ENCODE measurements around the gene GBX2. TPM values are rescaled to one million over a fixed set of nuclear protein-coding genes. Genes with fewer than 3 reads are reported as not detected.
A peak's percentile ranks its signal among the peaks of the same experiment; 100 is the strongest.

Gene GBX2
- total RNA-seq, 1 donor from 2014 or later: not detected

GRCh38 chr2:236173729-236174607 is 5.8 kb upstream of the GBX2 start:
- peaks cover 44% of the 10 kb centered on the region for H3K27me3 ChIP-seq
- H3K4me3 ChIP-seq: no peak overlapping the region
- no peak for TF ChIP-seq CTCF (IDR thresholded peaks at IDR 0.05)
- H3K4me1 ChIP-seq: peaks cover 9 to 11% of the 10 kb centered on the region in 2 donors
- H3K27ac ChIP-seq: no peak overlapping the region
- intact Hi-C loops (cut with DNase I): no loop called here
- DNase-seq (ENCODE audit: low spot score in 2 of 2): no peak
- H3K36me3 ChIP-seq: no peaks in the 10 kb centered on the region
- no peaks in the 10 kb centered on the region for H3K9me3 ChIP-seq

DNA sequence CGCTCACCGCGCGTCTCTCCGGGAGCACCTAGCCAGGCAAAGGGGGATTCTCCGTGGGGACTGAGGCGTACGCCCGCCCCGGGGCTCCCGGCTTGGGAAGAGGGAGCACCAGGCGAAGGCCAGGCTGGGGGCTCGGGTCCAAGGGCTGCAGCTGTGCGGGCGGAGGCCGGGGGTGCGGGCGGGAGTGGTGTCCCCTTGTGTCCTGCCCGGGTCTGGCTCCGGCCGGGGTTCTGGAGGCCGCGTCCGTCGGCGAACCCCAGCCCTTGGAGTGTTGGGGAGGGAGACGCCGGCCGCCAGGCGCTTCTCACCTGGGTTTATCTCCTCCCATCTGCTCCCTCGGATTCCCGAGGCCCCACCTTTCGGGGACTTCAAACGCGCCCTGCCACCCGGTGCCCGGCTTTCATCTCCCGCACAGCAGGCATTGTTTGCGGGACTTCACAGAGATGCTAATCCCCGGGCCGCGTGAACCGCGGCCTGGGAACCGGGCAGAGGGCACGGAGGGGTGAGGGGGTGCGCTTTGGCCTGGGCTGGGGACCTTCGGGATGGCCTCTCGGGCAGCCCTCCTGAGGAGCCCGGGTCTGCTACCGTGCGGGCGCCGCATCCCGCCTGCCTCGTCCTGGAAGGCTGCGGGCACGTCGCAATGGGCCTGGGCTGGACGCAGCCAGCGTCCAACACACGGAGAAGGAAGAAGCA is 5.0 kb upstream of the GBX2 start:
- Histone ChIP-seq H3K9me3 (no peaks in the 10 kb centered on the region), H3K36me3 (no peaks in the 10 kb centered on the region), H3K27ac (no peak overlapping the region), H3K27me3 (peaks cover 46% of the 10 kb centered on the region), H3K4me1 (peaks cover 4 to 8% of the 10 kb centered on the region in 2 donors), H3K4me3 (no peak overlapping the region)
- intact Hi-C loops (cut with DNase I): no loop called here
- no peak for DNase-seq (ENCODE audit: low spot score in 2 of 2)
- TF ChIP-seq CTCF (IDR thresholded peaks at IDR 0.05): no peak

DNA sequence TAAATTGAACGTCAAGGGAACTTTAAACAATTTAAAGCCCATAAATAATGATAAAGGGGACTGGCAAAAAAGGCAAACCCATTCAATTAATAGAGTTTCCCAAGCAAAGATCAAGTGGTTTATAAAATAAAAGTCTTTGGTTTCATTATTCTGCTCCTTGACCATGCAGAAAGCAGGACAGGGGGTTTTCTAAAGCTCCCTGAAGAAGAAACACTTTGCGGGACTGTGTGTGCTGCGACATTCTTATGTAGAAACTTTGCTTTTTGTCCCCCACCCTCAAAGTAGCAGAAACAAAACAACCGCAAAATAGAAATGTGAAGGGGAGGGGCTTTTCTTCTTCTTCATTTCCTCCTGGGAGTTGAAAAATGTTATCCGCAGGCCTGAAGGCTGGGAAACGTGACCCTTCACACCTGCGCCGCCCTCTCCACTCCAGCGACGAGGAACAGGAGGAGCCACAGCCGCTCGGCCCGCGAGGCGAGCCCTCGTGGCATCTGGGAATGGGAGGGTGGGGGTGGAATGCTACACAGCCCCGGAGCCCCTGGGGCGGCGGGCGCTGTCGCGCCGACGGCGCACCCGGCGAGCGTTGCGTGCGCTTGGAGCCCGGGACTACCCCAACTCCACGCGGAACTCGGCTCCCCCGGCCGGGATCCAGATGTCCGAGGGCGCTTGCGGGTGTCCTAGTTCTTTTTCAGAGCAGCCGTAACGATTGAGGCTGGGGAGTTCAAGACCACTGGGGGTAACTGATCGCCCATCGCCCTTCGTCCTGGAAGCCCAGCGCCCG is 4.3 kb upstream of the GBX2 start:
- H3K9me3 ChIP-seq: no peaks in the 10 kb centered on the region
- H3K27ac ChIP-seq: no peak overlapping the region
- DNase-seq (ENCODE audit: low spot score in 2 of 2): no peak
- H3K4me1 ChIP-seq: peaks cover 3 to 8% of the 10 kb centered on the region in 2 donors
- H3K27me3 ChIP-seq: peaks cover 44% of the 10 kb centered on the region
- intact Hi-C loops (cut with DNase I): no loop called here
- H3K36me3 ChIP-seq: no peaks in the 10 kb centered on the region
- no peak for TF ChIP-seq CTCF (IDR thresholded peaks at IDR 0.05)
- peak overlapping the region in 1 of 2 donors; percentile 9 for H3K4me3 ChIP-seq

DNA sequence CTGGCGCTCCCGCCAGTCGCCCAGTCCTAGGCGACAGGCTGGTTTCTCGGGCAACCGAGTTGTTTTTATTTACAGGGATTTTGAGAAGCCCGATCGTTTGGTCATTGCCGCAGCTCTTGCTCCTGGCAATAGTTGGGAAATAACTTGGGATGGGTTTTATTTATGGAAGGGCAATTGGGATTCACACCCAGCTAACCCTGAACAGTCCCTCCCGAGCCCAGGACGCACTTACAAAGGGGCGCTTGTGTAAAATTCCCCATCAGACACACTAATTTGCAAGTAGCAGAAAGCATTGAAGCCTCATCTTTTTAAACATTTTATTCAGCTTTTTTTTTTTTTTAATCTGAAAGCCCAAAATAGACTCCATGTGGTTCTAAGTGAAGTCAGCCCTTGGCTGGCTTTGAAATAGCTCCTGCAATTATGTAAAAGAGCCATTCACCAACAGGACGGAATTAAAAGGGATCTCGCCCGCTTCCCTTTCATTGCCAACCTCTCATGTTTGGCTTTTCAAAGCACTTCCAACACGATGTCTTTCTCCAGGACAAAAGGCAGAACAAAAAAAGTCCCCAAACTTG is 3.6 kb upstream of the GBX2 start:
- no peak for TF ChIP-seq CTCF (IDR thresholded peaks at IDR 0.05)
- H3K27ac ChIP-seq: no peak overlapping the region
- H3K27me3 ChIP-seq: peaks cover 49% of the 10 kb centered on the region
- intact Hi-C loops (cut with DNase I): no loop called here
- no peak for DNase-seq (ENCODE audit: low spot score in 2 of 2)
- H3K36me3 ChIP-seq: no peaks in the 10 kb centered on the region
- peak overlapping the region in 1 of 2 donors; percentile 9 for H3K4me3 ChIP-seq
- H3K9me3 ChIP-seq: no peaks in the 10 kb centered on the region
- H3K4me1 ChIP-seq: peaks cover 10 to 14% of the 10 kb centered on the region in 2 donors

DNA sequence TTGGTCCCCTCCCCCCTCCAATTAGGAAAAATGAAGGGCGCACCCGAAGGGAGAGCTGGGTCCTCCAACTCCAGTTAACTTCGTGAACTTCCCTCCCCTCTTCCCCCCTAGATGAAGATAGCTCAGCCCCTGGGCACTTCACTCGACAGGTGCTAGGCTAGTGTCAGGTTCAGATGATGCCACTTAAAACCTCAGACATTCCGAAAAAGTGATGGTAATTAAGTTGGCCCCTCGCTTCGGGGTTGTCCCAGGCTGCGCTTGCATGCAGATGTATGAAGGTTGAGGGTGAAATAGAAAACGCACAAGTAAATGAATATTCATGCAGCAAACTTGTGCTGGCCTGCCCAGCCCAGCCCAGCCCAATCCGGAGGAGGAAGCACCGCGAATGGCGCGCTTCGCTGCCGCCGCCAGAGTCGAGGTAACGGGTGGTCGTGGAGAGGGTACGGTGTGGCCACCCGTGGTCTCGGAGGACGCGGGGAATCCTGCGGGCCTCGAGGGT is 3.0 kb upstream of the GBX2 start:
- H3K27me3 ChIP-seq: peaks cover 54% of the 10 kb centered on the region
- intact Hi-C loops (cut with DNase I): no loop called here
- H3K27ac ChIP-seq: no peak overlapping the region
- no peaks in the 10 kb centered on the region for H3K36me3 ChIP-seq
- DNase-seq (ENCODE audit: low spot score in 2 of 2): no peak
- H3K4me3 ChIP-seq: no peak overlapping the region
- no peaks in the 10 kb centered on the region for H3K9me3 ChIP-seq
- TF ChIP-seq CTCF (IDR thresholded peaks at IDR 0.05): no peak
- H3K4me1 ChIP-seq: peaks cover 10 to 19% of the 10 kb centered on the region in 2 donors

Data from ascending aorta (tissue), 2 donors.